Measurements from ENCODE around the gene GAB1.

The GAB1 gene

GRCh38 chr4:143441678-143442077 lies 105.0 kb downstream of the GAB1 start:
- H3K27ac ChIP-seq (ENCODE audit: low read depth, low read length, poor library complexity, severe bottlenecking): no peak overlapping the region
- no peaks in the 10 kb centered on the region for H4K20me1 ChIP-seq (ENCODE audit: insufficient read depth, low read length)
- no peak overlapping the region for H3K4me3 ChIP-seq (ENCODE audit: low read depth, low read length, poor library complexity, severe bottlenecking)
- no peaks in the 10 kb centered on the region for H3K9me2 ChIP-seq (ENCODE audit: low read depth, low read length)
- TF ChIP-seq EZH2 (IDR thresholded peaks at IDR 0.05; ENCODE audit: borderline replicate concordance, low read length): no peak
- TF ChIP-seq CTCF (IDR thresholded peaks at IDR 0.05; ENCODE audit: low read length): no peak
- H3K4me2 ChIP-seq (ENCODE audit: low read length): no peak overlapping the region
- H3K9me3 ChIP-seq (ENCODE audit: low read length): no peaks in the 10 kb centered on the region
- H3K36me3 ChIP-seq (ENCODE audit: insufficient read depth, low read length): no peaks in the 10 kb centered on the region
- H2AFZ ChIP-seq (ENCODE audit: low read length): no peak overlapping the region
- H3F3A ChIP-seq (ENCODE audit: insufficient read depth, low read length): no peaks in the 10 kb centered on the region
- no peaks in the 10 kb centered on the region for H3K4me1 ChIP-seq (ENCODE audit: insufficient read depth, low read length, severe bottlenecking)
- H3K27me3 ChIP-seq (ENCODE audit: insufficient read depth, low read length): no peaks in the 10 kb centered on the region
- H3K79me2 ChIP-seq (ENCODE audit: insufficient read depth, low read length): no peaks in the 10 kb centered on the region
- H3K9ac ChIP-seq (ENCODE audit: low read length): no peak overlapping the region

- Histone ChIP-seq H3K36me3 (ENCODE audit: insufficient read depth, low read length) (no peaks in the 10 kb centered on the region), H3K9me2 (ENCODE audit: low read depth, low read length) (no peaks in the 10 kb centered on the region), H3K27me3 (ENCODE audit: insufficient read depth, low read length) (no peaks in the 10 kb centered on the region), H3K27ac (ENCODE audit: low read depth, low read length, poor library complexity, severe bottlenecking) (no peak overlapping the region), H3K4me1 (ENCODE audit: insufficient read depth, low read length, severe bottlenecking) (no peaks in the 10 kb centered on the region), H2AFZ (ENCODE audit: low read length) (no peak overlapping the region), H3F3A (ENCODE audit: insufficient read depth, low read length) (no peaks in the 10 kb centered on the region), H3K4me3 (ENCODE audit: low read depth, low read length, poor library complexity, severe bottlenecking) (no peak overlapping the region), H3K9me3 (ENCODE audit: low read length) (no peaks in the 10 kb centered on the region), H3K79me2 (ENCODE audit: insufficient read depth, low read length) (no peaks in the 10 kb centered on the region), H3K4me2 (ENCODE audit: low read length) (no peak overlapping the region), H3K9ac (ENCODE audit: low read length) (no peak overlapping the region), H4K20me1 (ENCODE audit: insufficient read depth, low read length) (no peaks in the 10 kb centered on the region)
- TF ChIP-seq CTCF (IDR thresholded peaks at IDR 0.05; ENCODE audit: low read length) (no peak), EZH2 (IDR thresholded peaks at IDR 0.05; ENCODE audit: borderline replicate concordance, low read length) (no peak)
Measured at GRCh38 chr4:143443728-143444127, 107.1 kb downstream of the GAB1 start.

- no peaks in the 10 kb centered on the region for H4K20me1 ChIP-seq (ENCODE audit: insufficient read depth, low read length)
- H3F3A ChIP-seq (ENCODE audit: insufficient read depth, low read length): no peaks in the 10 kb centered on the region
- no peaks in the 10 kb centered on the region for H3K9me3 ChIP-seq (ENCODE audit: low read length)
- H3K4me2 ChIP-seq (ENCODE audit: low read length): no peak overlapping the region
- no peaks in the 10 kb centered on the region for H3K36me3 ChIP-seq (ENCODE audit: insufficient read depth, low read length)
- H3K27me3 ChIP-seq (ENCODE audit: insufficient read depth, low read length): no peaks in the 10 kb centered on the region
- no peak overlapping the region for H3K27ac ChIP-seq (ENCODE audit: low read depth, low read length, poor library complexity, severe bottlenecking)
- no peak overlapping the region for H3K9ac ChIP-seq (ENCODE audit: low read length)
- H3K4me1 ChIP-seq (ENCODE audit: insufficient read depth, low read length, severe bottlenecking): no peaks in the 10 kb centered on the region
- H3K4me3 ChIP-seq (ENCODE audit: low read depth, low read length, poor library complexity, severe bottlenecking): no peak overlapping the region
- H3K9me2 ChIP-seq (ENCODE audit: low read depth, low read length): no peaks in the 10 kb centered on the region
- no peaks in the 10 kb centered on the region for H3K79me2 ChIP-seq (ENCODE audit: insufficient read depth, low read length)
- TF ChIP-seq EZH2 (IDR thresholded peaks at IDR 0.05; ENCODE audit: borderline replicate concordance, low read length) (no peak), CTCF (IDR thresholded peaks at IDR 0.05; ENCODE audit: low read length) (no peak)
- H2AFZ ChIP-seq (ENCODE audit: low read length): no peak overlapping the region
Measured at GRCh38 chr4:143451186-143451585, 114.5 kb downstream of the GAB1 start.
